PFSK-1 (cell line): Measurements from ENCODE around the gene RNF135.

Source experiments
- FOXP2 ChIP-seq: optimal IDR thresholded peaks from 2 replicates; pipeline ENCODE3; 2011; ENCODE audit warnings: borderline replicate concordance, control low read depth, inconsistent platforms; ENCODE audit not compliant: insufficient read depth; ENCODE audit errors: extremely low read length, extremely low read depth
- POLR2AphosphoS5 ChIP-seq: IDR thresholded peaks from 2 replicates; pipeline ENCODE4 v1.6.1; 2012; ENCODE audit warnings: low read depth, mild to moderate bottlenecking, control low read depth, low read length, moderate library complexity
- REST ChIP-seq, 2 experiments: IDR thresholded peaks; 2 replicates each; pipeline versions ENCODE4 v1.6.1 to v1.8.0; 2011 to 2012; ENCODE audit warnings: low read depth in 2 of 2, low read length in 2 of 2, control low read depth in 1 of 2, inconsistent platforms in 1 of 2, mild to moderate bottlenecking in 1 of 2, moderate library complexity in 1 of 2; ENCODE audit not compliant: insufficient read depth in 1 of 2
- SIN3A ChIP-seq: IDR thresholded peaks from 2 replicates; pipeline ENCODE4 v1.6.1; 2012; ENCODE audit warnings: mild to moderate bottlenecking, low read length, moderate library complexity, borderline replicate concordance; ENCODE audit not compliant: insufficient read depth
- TAF1 ChIP-seq: IDR thresholded peaks from 2 replicates; pipeline ENCODE4 v1.6.1; 2012; ENCODE audit warnings: low read length, control low read depth, borderline replicate concordance; ENCODE audit not compliant: insufficient read depth

RNF135 gene

GRCh38 chr17:31004160-31004559 is 33.3 kb downstream of the RNF135 start:
- no peak for TF ChIP-seq POLR2AphosphoS5
- TF ChIP-seq REST (IDR thresholded peaks at IDR 0.05; ENCODE audit: insufficient read depth in 1 of 2, low read depth in 2 of 2, low read length in 2 of 2), result no peak
- TF ChIP-seq TAF1, result no peak
- no peak for TF ChIP-seq FOXP2
- TF ChIP-seq SIN3A, result no peak

- TF ChIP-seq TAF1, result no peak
- TF ChIP-seq SIN3A, result no peak
- no peak for TF ChIP-seq REST (IDR thresholded peaks at IDR 0.05; ENCODE audit: insufficient read depth in 1 of 2, low read depth in 2 of 2, low read length in 2 of 2)
- TF ChIP-seq FOXP2, result no peak
- no peak for TF ChIP-seq POLR2AphosphoS5
Measured at GRCh38 chr17:31007695-31008373, 37.0 kb downstream of the RNF135 start.

- TF ChIP-seq TAF1 (no peak), FOXP2 (no peak), SIN3A (no peak), REST (IDR thresholded peaks at IDR 0.05; ENCODE audit: insufficient read depth in 1 of 2, low read depth in 2 of 2, low read length in 2 of 2) (no peak), POLR2AphosphoS5 (no peak)
Measured at GRCh38 chr17:31008374-31009041, 37.7 kb downstream of the RNF135 start.

- TF ChIP-seq POLR2AphosphoS5 (no peak), TAF1 (no peak), FOXP2 (no peak), SIN3A (no peak), REST (IDR thresholded peaks at IDR 0.05; ENCODE audit: insufficient read depth in 1 of 2, low read depth in 2 of 2, low read length in 2 of 2) (no peak)
Measured at GRCh38 chr17:31013844-31014243, 43.0 kb downstream of the RNF135 start.
